IMR-90 (cell line): ENCODE measurements around the gene PATJ. TPM values are rescaled to one million over a fixed set of nuclear protein-coding genes. Genes with fewer than 3 reads are reported as not detected.
"Not testable (repeated sequence)": the region's sequence is repeated elsewhere in the genome, so short reads cannot be mapped to it uniquely, and the experiment has no call there.

Source experiments
- ATAC-seq: fragments of 200-7000 bp; cut with Tn5 transposase; 2 replicates; pipeline ENCODE4 v1.9.1; 2020; ENCODE audit warnings: low read depth, mild to moderate bottlenecking, moderate library complexity
- BruUV-seq: library from RNA; stranded (reverse); fragments of 400-500 nt; replicated peaks from 2 replicates; lab custom pipeline; 2021; lab: Mats Ljungman, UMichigan
- CTCF ChIA-PET: fragments of 300-600 bp; formaldehyde crosslinking; extraction: SDS; loops from one replicate; lab custom pipeline; 2021; ENCODE audit warnings: antibody characterized with exemption; lab: Yijun Ruan, JAX
- POLR2A ChIA-PET: fragments of 300-600 bp; sonication (Branson Sonifier 250); formaldehyde crosslinking; loops from one replicate; lab custom pipeline; 2022; ENCODE audit warnings: antibody characterized with exemption; ENCODE audit not compliant: unreplicated experiment; lab: Charles Lee
- DNase-seq: peaks from one replicate; pipeline ENCODE4 v3.0.0; 2013
- H2AFZ ChIP-seq: replicated peaks from 2 replicates; pipeline ENCODE3; 2013; ENCODE audit warnings: low read length, mild to moderate bottlenecking; ENCODE audit not compliant: poor library complexity
- H2AK5ac ChIP-seq: 2 replicates; pipeline ENCODE4 v1.6.1; 2013; ENCODE audit warnings: low read depth, low read length, inconsistent platforms
- H2AK9ac ChIP-seq: replicated peaks from 2 replicates; pipeline ENCODE3; 2013; ENCODE audit warnings: mild to moderate bottlenecking, low read depth, low read length, moderate library complexity; ENCODE audit not compliant: poor library complexity
- H2BK120ac ChIP-seq: 2 replicates; pipeline ENCODE4 v1.6.1; 2013; ENCODE audit warnings: low read depth, low read length, inconsistent platforms
- H2BK15ac ChIP-seq: 3 replicates; pipeline ENCODE4 v1.6.1; 2013; ENCODE audit warnings: low read depth, low read length, inconsistent platforms
- H2BK20ac ChIP-seq: 2 replicates; pipeline ENCODE4 v1.6.1; 2013; ENCODE audit warnings: low read depth, mild to moderate bottlenecking, inconsistent platforms, low read length, moderate library complexity
- H2BK5ac ChIP-seq: 2 replicates; pipeline ENCODE4 v1.6.1; 2013; ENCODE audit warnings: mild to moderate bottlenecking, low read depth, low read length, inconsistent platforms; ENCODE audit not compliant: poor library complexity, severe bottlenecking
- H3K14ac ChIP-seq: replicated peaks from 2 replicates; pipeline ENCODE4 v1.6.1; 2013; ENCODE audit warnings: low read depth, low read length, inconsistent platforms
- H3K18ac ChIP-seq: 2 replicates; pipeline ENCODE4 v1.6.1; 2013; ENCODE audit warnings: low read depth, low read length, control low read depth
- H3K23ac ChIP-seq: 2 replicates; pipeline ENCODE4 v1.6.1; 2013; ENCODE audit warnings: low read depth, low read length, inconsistent platforms
- H3K27ac ChIP-seq: 2 replicates; pipeline ENCODE4 v1.5.1; 2013; ENCODE audit warnings: mild to moderate bottlenecking, control low read depth, low read length; ENCODE audit not compliant: insufficient read depth
- H3K27me3 ChIP-seq: 2 replicates; pipeline ENCODE4 v1.6.1; 2013; ENCODE audit warnings: low read length; ENCODE audit not compliant: control insufficient read depth, insufficient read depth
- H3K36me3 ChIP-seq: 2 replicates; pipeline ENCODE4 v1.6.1; 2013; ENCODE audit warnings: low read length, mixed read lengths; ENCODE audit not compliant: control insufficient read depth, insufficient read depth
- H3K4ac ChIP-seq: 2 replicates; pipeline ENCODE4 v1.6.1; 2013; ENCODE audit warnings: low read depth, low read length, inconsistent platforms
- H3K4me1 ChIP-seq: 2 replicates; pipeline ENCODE4 v1.6.1; 2013; ENCODE audit warnings: low read length, mixed read lengths; ENCODE audit not compliant: control insufficient read depth, insufficient read depth
- H3K4me2 ChIP-seq: 2 replicates; pipeline ENCODE4 v1.6.1; 2013; ENCODE audit warnings: low read depth, mild to moderate bottlenecking, control low read depth, low read length, moderate library complexity
- H3K4me3 ChIP-seq: 2 replicates; pipeline ENCODE4 v1.5.1; 2013; ENCODE audit warnings: low read depth, mild to moderate bottlenecking, control low read depth, low read length, moderate library complexity; ENCODE audit not compliant: insufficient read depth
- H3K56ac ChIP-seq: 2 replicates; pipeline ENCODE4 v1.6.1; 2013; ENCODE audit warnings: low read length, inconsistent platforms; ENCODE audit not compliant: insufficient read depth; ENCODE audit errors: extremely low read depth
- H3K79me1 ChIP-seq, 2 experiments: 2 replicates each; pipeline ENCODE4 v1.6.1; 2013; ENCODE audit warnings: low read length in 2 of 2, inconsistent platforms in 1 of 2, low read depth in 1 of 2
- H3K9ac ChIP-seq: 2 replicates; pipeline ENCODE4 v1.6.1; 2013; ENCODE audit warnings: low read depth, low read length, control low read depth
- H3K9me1 ChIP-seq: 2 replicates; pipeline ENCODE4 v1.6.1; 2013; ENCODE audit warnings: low read length, inconsistent platforms; ENCODE audit not compliant: insufficient read depth
- H3K9me3 ChIP-seq: 2 replicates; pipeline ENCODE4 v1.6.1; 2013; ENCODE audit warnings: low read length; ENCODE audit not compliant: control insufficient read depth, insufficient read depth
- H4K20me1 ChIP-seq: 2 replicates; pipeline ENCODE4 v1.6.1; 2013; ENCODE audit warnings: low read length, inconsistent platforms; ENCODE audit not compliant: insufficient read depth
- H4K5ac ChIP-seq: 2 replicates; pipeline ENCODE4 v1.6.1; 2013; ENCODE audit warnings: mild to moderate bottlenecking, low read depth, low read length, control low read depth
- H4K8ac ChIP-seq, 2 experiments: 2 replicates each; pipeline ENCODE4 v1.6.1; 2013; ENCODE audit warnings: low read depth in 2 of 2, low read length in 2 of 2, control low read depth in 1 of 2, inconsistent platforms in 1 of 2
- H4K91ac ChIP-seq: 2 replicates; pipeline ENCODE4 v1.6.1; 2013; ENCODE audit warnings: low read depth, low read length, inconsistent platforms; ENCODE audit not compliant: insufficient read depth
- whole genome bisulfite sequencing, 2 experiments: methylation state at CpG; one replicate each; pipeline versions ENCODE4 v1.1.5 to v1.1.7; 2013; ENCODE audit warnings: missing lambda C conversion rate in 2 of 2; ENCODE audit not compliant: insufficient read length in 1 of 2; ENCODE audit errors: extremely low coverage in 2 of 2; 5-methylcytosine and 5-hydroxymethylcytosine counted together
- dilution Hi-C: fragments of 300-500 bp; cut with HindIII; formaldehyde crosslinking; loops from one replicate; pipeline ENCODE4 v1.14.3; 2018; ENCODE audit warnings: low sequenced_read_pairs; ENCODE audit not compliant: unreplicated experiment
- in situ Hi-C: fragments of 300-500 bp; cut with MboI; formaldehyde crosslinking; loops from 3 replicates; pipeline ENCODE4 v1.14.3; 2019; ENCODE audit warnings: low sequenced_read_pairs, inconsistent platforms, mixed read lengths
- intact Hi-C: fragments of 100-400 bp; cut with micrococcal nuclease; formaldehyde crosslinking; loops from 2 replicates; pipeline ENCODE4 v1.10.0; 2022
- polyA plus RNA-seq, 3 experiments: library from polyadenylated mRNA; depleted of rRNA; stranded (reverse); fragments of >200 nt; gene quantifications; 2 replicates each; pipeline ENCODE4 v1.2.3, GENCODE V29; 2012; ENCODE audit warnings: low replicate concordance in 1 of 3
- total RNA-seq: library from RNA; depleted of rRNA; stranded (reverse); fragments of >200 nt; gene quantifications from 2 replicates; pipeline ENCODE4 v1.2.3, GENCODE V29; 2012

The PATJ gene
- total and polyA plus RNA-seq, 2 of the 4 experiments (the other 2 are of a cell fraction) = 2.0 to 3.4 TPM

DNA sequence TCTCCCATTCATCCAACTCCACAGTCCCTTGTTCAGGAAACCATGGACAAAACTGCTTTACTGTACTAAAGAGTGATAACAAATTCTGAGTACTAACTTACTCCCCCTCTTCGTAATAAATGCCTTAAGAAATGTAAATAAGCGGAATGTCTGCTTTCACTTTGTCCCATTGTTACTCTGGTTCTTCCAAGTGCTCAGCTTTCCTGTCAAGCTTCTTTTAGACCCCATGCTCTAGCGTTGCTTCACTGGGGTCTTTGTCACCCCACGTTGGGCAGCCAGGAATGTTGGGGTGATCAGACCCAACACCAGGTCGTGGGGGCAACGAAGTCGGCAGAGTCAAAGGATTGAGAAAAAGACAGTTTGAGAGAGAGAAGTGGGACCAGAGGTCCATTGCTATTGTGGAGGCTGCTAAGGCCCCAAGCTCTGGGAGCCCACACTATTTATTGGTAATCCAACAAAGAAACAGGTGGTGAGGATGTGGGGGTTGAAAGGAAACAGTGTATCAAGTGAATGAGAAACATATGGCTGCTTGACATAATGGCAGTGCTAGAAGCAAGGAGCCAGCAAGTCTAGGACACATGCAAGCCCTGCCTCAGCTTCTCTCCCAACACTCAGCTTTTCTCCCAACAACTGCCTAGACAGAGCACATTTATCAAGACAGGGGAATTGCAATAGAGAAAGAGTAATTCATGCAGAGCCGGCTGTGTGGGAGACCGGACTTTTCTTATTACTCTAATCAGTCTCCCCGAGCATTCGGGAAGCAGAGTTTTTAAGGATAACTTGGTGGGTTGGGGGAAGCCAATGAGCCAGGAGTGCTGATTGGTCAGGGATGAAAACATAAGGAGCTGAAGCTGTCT lies 441.1 kb downstream of the PATJ start:
- H3K14ac ChIP-seq, POLR2A ChIA-PET, H2BK15ac ChIP-seq, intact Hi-C loops, H3K36me3 ChIP-seq, H4K20me1 ChIP-seq, H4K8ac ChIP-seq, H3K56ac ChIP-seq, H3K9ac ChIP-seq, H2AK9ac ChIP-seq, H2AK5ac ChIP-seq, H2BK5ac ChIP-seq, H3K27me3 ChIP-seq, H4K5ac ChIP-seq, H3K9me1 ChIP-seq, ATAC-seq, H3K4ac ChIP-seq, H3K18ac ChIP-seq, H3K27ac ChIP-seq, H2AFZ ChIP-seq, BruUV-seq, H3K4me1 ChIP-seq, H2BK120ac ChIP-seq, H3K23ac ChIP-seq, H2BK20ac ChIP-seq, H3K4me2 ChIP-seq, H3K79me1 ChIP-seq, H3K9me3 ChIP-seq, dilution Hi-C loops, DNase-seq, H4K91ac ChIP-seq: not testable (repeated sequence)
- no CpG with 5 or more reads among the region's 11 CpGs for WGBS, 2 experiments
- peak overlapping the region; percentile 34; the same call in 1 of the 2 replicates for H3K4me3 ChIP-seq
- in situ Hi-C loops = loop anchor here (25.0 kb wide), 1 partner anchor 554 kb away; no protein-coding TSS in a partner anchor
- CTCF ChIA-PET = interaction anchor here (1.1 kb wide), 1 partner anchor 8 kb away, joined by 6 read pairs; no protein-coding TSS in a partner anchor
